HG03280 (cell line): ENCODE data around the gene FLRT2.

ENCODE experiments used
- ATAC-seq: cut with Tn5 transposase; IDR thresholded peaks from one replicate; pipeline ENCODE4 v1.9.1; 2021; ENCODE audit warnings: mild to moderate bottlenecking, moderate library complexity; ENCODE audit not compliant: unreplicated experiment

The FLRT2 gene

DNA sequence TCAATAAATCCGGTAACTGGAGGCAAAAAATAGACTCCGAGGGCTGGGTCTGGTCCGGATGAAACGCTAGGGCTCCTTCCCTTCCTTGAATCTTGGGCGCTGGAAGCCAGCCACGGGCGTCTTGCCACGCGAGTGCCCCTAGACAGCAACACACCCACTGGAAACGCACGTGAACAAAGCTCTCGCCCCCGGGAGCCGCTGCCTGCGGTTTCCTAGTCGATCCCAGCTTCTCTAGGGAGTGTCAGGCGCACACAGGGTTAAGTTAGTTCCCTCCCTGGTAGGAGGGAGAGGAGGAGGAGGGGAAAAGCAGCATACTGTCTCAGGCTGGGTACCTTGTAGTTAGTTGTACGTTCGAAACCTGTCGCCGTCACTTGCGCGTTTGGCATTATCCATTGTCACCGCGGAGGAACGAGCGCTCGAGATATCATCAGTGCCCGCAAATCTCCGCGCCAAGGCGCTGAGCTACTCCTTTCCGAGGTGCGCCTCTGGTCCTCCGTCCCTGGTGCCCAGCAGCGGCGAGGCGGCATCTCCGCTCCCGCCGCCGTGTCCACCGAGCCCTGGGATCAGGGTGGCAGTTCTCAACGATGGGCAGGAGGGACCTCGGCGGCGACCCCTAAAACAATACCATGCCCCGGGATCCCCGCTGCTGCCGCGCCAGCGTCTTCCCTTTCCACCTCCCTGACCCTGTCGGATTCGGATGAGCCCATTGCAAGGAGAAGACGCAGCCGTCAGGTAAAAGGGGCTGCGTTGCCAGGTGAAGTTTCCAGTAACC is at the start of gene FLRT2:
TSS of gene FLRT2 (plus strand) at position 342 of the 772 bp plus-strand sequence. CDS start 91,371 bp downstream, outside the sequence.
- ATAC-seq, result no peak

GRCh38 chr14:85481471-85481870 is 48.5 kb upstream of the FLRT2 start:
- no peak for ATAC-seq

DNA sequence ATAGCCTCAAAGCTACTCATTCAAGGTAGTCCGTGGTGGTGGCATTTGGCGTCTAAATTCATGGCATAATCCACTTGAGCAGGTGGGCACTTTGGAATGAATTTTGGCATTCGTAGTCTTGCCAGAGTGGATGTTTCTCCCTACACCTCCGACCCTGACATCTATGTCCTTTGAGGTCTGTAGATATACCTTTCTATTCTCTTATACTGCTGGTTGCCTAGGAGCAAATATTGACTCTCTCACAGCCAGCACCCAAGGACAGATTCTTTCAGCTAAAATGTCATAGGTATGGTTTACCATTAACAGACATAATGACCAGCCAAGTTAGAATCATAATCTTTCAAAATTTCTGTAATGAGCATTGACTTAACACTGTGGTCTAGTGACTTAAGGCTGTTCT is 47.4 kb upstream of the FLRT2 start:
- ATAC-seq, result no peak

- no peak for ATAC-seq
These were observed 46.9 kb upstream of the FLRT2 start for GRCh38 chr14:85483037-85483436.

GRCh38 chr14:85483652-85484051 is 46.3 kb upstream of the FLRT2 start:
- ATAC-seq, result no peak

- ATAC-seq, result no peak
These were observed 42.7 kb upstream of the FLRT2 start for GRCh38 chr14:85487215-85487614.

DNA sequence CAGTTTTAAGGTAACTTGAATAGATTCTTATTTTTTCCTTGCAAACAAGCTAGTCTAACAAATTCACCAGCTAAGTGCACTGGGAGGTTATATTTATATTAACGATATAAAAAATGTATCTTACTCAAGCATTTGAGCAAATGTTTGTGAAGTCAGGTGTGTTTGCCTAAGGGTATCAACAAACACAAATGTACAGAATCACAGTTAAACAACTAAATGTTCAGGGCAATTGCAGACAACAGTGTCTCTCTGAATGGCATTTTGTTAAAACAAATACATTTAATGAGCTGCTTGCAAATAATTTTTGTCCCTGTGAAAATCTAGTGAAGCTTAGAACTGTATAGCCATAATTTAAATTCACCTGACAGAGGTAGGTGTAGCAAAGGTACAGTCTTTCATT is 28.2 kb upstream of the FLRT2 start:
- ATAC-seq, result no peak

GRCh38 chr14:85508863-85509262 is 21.1 kb upstream of the FLRT2 start:
- ATAC-seq, result no peak

DNA sequence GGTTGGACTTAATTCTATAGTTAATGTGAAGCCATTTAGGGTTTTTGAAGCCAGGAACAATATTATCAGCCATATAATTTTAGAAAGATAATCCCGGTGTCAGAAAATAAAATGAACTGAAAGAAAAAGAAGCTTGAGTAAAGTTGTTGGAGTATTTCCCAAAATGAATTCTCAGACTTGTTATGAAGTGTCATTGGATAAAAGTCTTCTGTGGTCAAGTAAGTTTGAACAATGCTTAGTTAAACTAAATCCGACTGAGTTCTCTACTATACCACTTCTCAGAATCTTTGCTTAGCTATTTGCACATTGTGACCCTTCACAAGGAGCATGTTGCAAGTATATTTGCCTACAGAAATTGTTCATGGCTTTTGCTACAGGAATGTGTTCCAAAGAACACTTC is 17.5 kb upstream of the FLRT2 start:
- ATAC-seq, result no peak

- no peak for ATAC-seq
These were observed 15.5 kb upstream of the FLRT2 start for GRCh38 chr14:85514487-85514886.

GRCh38 chr14:85516239-85517113 is 13.5 kb upstream of the FLRT2 start:
- no peak for ATAC-seq

- no peak for ATAC-seq
These were observed 12.7 kb upstream of the FLRT2 start for GRCh38 chr14:85517114-85517688.

GRCh38 chr14:85519661-85520305 is 10.2 kb upstream of the FLRT2 start:
- no peak for ATAC-seq

DNA sequence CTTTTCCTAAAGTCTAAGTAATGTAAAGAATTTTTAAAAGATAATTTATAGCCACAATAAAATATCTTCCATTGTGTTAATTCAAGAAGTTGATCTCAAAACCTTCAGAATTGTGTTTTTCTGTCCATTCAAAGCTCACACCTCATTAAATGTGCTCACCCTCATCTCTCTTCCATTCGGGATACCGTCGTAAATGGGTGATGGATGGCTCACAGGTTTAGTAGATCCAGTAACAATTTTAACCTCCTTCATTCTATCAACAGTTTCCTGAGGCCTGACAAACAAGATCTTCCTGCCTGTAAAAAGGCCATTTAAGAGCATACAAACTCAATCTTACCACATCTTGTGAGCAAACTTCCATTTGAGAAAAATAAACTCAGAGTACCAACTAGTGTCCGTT is 9.4 kb upstream of the FLRT2 start:
- ATAC-seq, result no peak

GRCh38 chr14:85523624-85524023 is 6.3 kb upstream of the FLRT2 start:
- no peak for ATAC-seq

- ATAC-seq, result no peak
These were observed 2.9 kb upstream of the FLRT2 start for GRCh38 chr14:85527006-85527405.

DNA sequence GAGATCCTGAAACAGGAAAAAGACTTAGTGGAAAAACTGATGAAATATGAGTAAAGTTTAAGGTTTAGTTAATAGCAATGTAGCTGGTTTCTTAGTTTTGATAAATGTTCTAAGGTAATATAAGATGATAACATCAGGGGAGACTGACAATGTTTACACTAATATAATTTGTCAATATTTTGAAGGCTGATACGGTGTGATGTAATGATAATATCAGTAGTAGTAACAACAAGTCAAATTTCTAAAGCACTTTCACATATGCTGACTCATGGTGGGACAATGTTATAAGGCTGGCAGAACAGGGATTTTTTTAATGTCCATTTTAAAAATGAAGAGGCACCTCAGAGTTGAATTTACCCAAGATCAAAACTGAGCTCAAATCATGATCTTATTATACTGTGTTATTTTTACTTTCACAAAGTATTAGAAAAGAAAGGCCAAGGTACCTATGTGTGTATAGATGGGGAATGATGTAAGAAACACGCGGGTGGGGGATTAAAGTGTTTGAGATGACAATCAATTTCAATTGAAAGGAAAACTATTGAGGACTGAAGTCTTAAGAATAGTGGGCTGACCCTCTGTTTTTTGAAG is 2.4 kb upstream of the FLRT2 start:
- ATAC-seq, result no peak

- no peak for ATAC-seq
These were observed 1.7 kb upstream of the FLRT2 start for GRCh38 chr14:85528080-85528896.

GRCh38 chr14:85528897-85529631 is 880 bp upstream of the FLRT2 start:
- no peak for ATAC-seq
